GM12878 (cell line): Measurements from ENCODE around the gene SETBP1.

ENCODE experiments used
- NRF1 ChIP-seq: conservative IDR thresholded peaks from 2 replicates; pipeline ENCODE4 v1.6.1; 2011; ENCODE audit warnings: mild to moderate bottlenecking, low read depth, low read length, improper control_type of control experiment
- SP1 ChIP-seq: IDR thresholded peaks from one replicate; pipeline ENCODE4 v1.6.1; 2011; ENCODE audit warnings: low read depth, low read length
- SREBF2 ChIP-seq: IDR thresholded peaks from 2 replicates; pipeline ENCODE4 v1.6.1; 2012; ENCODE audit warnings: mild to moderate bottlenecking, low read length
- TF ChIP-seq, protein P1 (sequence below), 3 experiments: IDR thresholded peaks in 2 of 3; conservative IDR thresholded peaks in 1 of 3; 2 replicates each; pipeline ENCODE4 v1.5.1; 2011; ENCODE audit warnings: low read depth in 3 of 3, low read length in 3 of 3, mild to moderate bottlenecking in 3 of 3, control low read depth in 2 of 3, moderate library complexity in 2 of 3, inconsistent platforms in 1 of 3, mixed read lengths in 1 of 3; ENCODE audit not compliant: control insufficient read depth in 2 of 3, insufficient read depth in 1 of 3; ENCODE audit errors: extremely low read depth in 1 of 3

DNA sequence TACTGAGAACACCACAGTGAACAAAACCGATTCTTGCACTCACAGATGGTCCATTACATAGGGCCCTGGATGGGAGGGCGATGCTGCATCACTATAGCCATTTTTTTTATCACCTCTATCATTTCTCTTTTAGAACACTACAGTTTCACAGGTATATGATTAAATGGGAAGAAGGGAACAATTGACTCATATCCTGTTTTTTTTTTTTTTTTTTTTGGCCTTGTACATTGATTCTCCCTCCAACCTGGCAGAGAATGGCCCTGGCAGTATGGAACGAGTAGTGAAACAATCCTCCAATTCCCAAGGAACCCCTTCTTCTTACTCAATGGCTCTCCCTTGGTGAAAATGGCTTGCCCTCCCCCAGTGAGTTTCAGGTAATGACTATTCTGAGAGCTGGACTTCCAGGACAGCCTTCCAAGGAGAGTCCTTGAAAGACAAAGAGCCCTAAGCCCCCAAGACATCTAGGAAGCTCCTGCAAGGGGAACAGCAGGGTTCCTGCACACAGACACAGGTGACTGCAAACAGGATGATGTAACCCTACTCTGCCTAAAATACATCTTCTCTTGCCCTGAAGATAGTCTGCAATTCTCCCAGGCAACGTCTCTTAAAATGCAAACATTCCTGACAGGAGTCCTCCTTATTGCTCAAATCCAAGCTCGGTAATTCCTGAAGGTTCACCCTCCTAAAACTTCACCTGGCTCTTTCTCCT lies 405.4 kb downstream of the SETBP1 start:
- TF ChIP-seq NRF1, result no peak
- no peak for TF ChIP-seq SREBF2
- TF ChIP-seq, protein P1, sequence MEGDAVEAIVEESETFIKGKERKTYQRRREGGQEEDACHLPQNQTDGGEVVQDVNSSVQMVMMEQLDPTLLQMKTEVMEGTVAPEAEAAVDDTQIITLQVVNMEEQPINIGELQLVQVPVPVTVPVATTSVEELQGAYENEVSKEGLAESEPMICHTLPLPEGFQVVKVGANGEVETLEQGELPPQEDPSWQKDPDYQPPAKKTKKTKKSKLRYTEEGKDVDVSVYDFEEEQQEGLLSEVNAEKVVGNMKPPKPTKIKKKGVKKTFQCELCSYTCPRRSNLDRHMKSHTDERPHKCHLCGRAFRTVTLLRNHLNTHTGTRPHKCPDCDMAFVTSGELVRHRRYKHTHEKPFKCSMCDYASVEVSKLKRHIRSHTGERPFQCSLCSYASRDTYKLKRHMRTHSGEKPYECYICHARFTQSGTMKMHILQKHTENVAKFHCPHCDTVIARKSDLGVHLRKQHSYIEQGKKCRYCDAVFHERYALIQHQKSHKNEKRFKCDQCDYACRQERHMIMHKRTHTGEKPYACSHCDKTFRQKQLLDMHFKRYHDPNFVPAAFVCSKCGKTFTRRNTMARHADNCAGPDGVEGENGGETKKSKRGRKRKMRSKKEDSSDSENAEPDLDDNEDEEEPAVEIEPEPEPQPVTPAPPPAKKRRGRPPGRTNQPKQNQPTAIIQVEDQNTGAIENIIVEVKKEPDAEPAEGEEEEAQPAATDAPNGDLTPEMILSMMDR (IDR thresholded peaks at IDR 0.05 in 2 of 3, conservative IDR thresholded peaks at IDR 0.05 in 1 of 3; ENCODE audit: control insufficient read depth in 2 of 3, extremely low read depth in 1 of 3, insufficient read depth in 1 of 3, low read depth in 3 of 3, low read length in 3 of 3), result no peak
- no peak for TF ChIP-seq SP1
